IMR-90 (cell line): ENCODE data around the gene PTPRN2. TPM values are rescaled to one million over a fixed set of nuclear protein-coding genes. Genes with fewer than 3 reads are reported as not detected.

Experiments used
- ATAC-seq: fragments of 200-7000 bp; cut with Tn5 transposase; 2 replicates; pipeline ENCODE4 v1.9.1; 2020; ENCODE audit warnings: low read depth, mild to moderate bottlenecking, moderate library complexity
- BruUV-seq: library from RNA; stranded (reverse); fragments of 400-500 nt; replicated peaks from 2 replicates; lab custom pipeline; 2021; lab: Mats Ljungman, UMichigan
- CTCF ChIA-PET: fragments of 300-600 bp; formaldehyde crosslinking; extraction: SDS; loops from one replicate; lab custom pipeline; 2021; ENCODE audit warnings: antibody characterized with exemption; lab: Yijun Ruan, JAX
- POLR2A ChIA-PET: fragments of 300-600 bp; sonication (Branson Sonifier 250); formaldehyde crosslinking; loops from one replicate; lab custom pipeline; 2022; ENCODE audit warnings: antibody characterized with exemption; ENCODE audit not compliant: unreplicated experiment; lab: Charles Lee
- DNase-seq: peaks from one replicate; pipeline ENCODE4 v3.0.0; 2013
- H2AFZ ChIP-seq: replicated peaks from 2 replicates; pipeline ENCODE3; 2013; ENCODE audit warnings: low read length, mild to moderate bottlenecking; ENCODE audit not compliant: poor library complexity
- H2AK5ac ChIP-seq: 2 replicates; pipeline ENCODE4 v1.6.1; 2013; ENCODE audit warnings: low read depth, low read length, inconsistent platforms
- H2AK9ac ChIP-seq: replicated peaks from 2 replicates; pipeline ENCODE3; 2013; ENCODE audit warnings: mild to moderate bottlenecking, low read depth, low read length, moderate library complexity; ENCODE audit not compliant: poor library complexity
- H2BK120ac ChIP-seq: 2 replicates; pipeline ENCODE4 v1.6.1; 2013; ENCODE audit warnings: low read depth, low read length, inconsistent platforms
- H2BK15ac ChIP-seq: 3 replicates; pipeline ENCODE4 v1.6.1; 2013; ENCODE audit warnings: low read depth, low read length, inconsistent platforms
- H2BK20ac ChIP-seq: 2 replicates; pipeline ENCODE4 v1.6.1; 2013; ENCODE audit warnings: low read depth, mild to moderate bottlenecking, inconsistent platforms, low read length, moderate library complexity
- H2BK5ac ChIP-seq: 2 replicates; pipeline ENCODE4 v1.6.1; 2013; ENCODE audit warnings: mild to moderate bottlenecking, low read depth, low read length, inconsistent platforms; ENCODE audit not compliant: poor library complexity, severe bottlenecking
- H3K14ac ChIP-seq: replicated peaks from 2 replicates; pipeline ENCODE4 v1.6.1; 2013; ENCODE audit warnings: low read depth, low read length, inconsistent platforms
- H3K18ac ChIP-seq: 2 replicates; pipeline ENCODE4 v1.6.1; 2013; ENCODE audit warnings: low read depth, low read length, control low read depth
- H3K23ac ChIP-seq: 2 replicates; pipeline ENCODE4 v1.6.1; 2013; ENCODE audit warnings: low read depth, low read length, inconsistent platforms
- H3K27ac ChIP-seq: 2 replicates; pipeline ENCODE4 v1.5.1; 2013; ENCODE audit warnings: mild to moderate bottlenecking, control low read depth, low read length; ENCODE audit not compliant: insufficient read depth
- H3K27me3 ChIP-seq: 2 replicates; pipeline ENCODE4 v1.6.1; 2013; ENCODE audit warnings: low read length; ENCODE audit not compliant: control insufficient read depth, insufficient read depth
- H3K36me3 ChIP-seq: 2 replicates; pipeline ENCODE4 v1.6.1; 2013; ENCODE audit warnings: low read length, mixed read lengths; ENCODE audit not compliant: control insufficient read depth, insufficient read depth
- H3K4ac ChIP-seq: 2 replicates; pipeline ENCODE4 v1.6.1; 2013; ENCODE audit warnings: low read depth, low read length, inconsistent platforms
- H3K4me1 ChIP-seq: 2 replicates; pipeline ENCODE4 v1.6.1; 2013; ENCODE audit warnings: low read length, mixed read lengths; ENCODE audit not compliant: control insufficient read depth, insufficient read depth
- H3K4me2 ChIP-seq: 2 replicates; pipeline ENCODE4 v1.6.1; 2013; ENCODE audit warnings: low read depth, mild to moderate bottlenecking, control low read depth, low read length, moderate library complexity
- H3K4me3 ChIP-seq: 2 replicates; pipeline ENCODE4 v1.5.1; 2013; ENCODE audit warnings: low read depth, mild to moderate bottlenecking, control low read depth, low read length, moderate library complexity; ENCODE audit not compliant: insufficient read depth
- H3K56ac ChIP-seq: 2 replicates; pipeline ENCODE4 v1.6.1; 2013; ENCODE audit warnings: low read length, inconsistent platforms; ENCODE audit not compliant: insufficient read depth; ENCODE audit errors: extremely low read depth
- H3K79me1 ChIP-seq, 2 experiments: 2 replicates each; pipeline ENCODE4 v1.6.1; 2013; ENCODE audit warnings: low read length in 2 of 2, inconsistent platforms in 1 of 2, low read depth in 1 of 2
- H3K9ac ChIP-seq: 2 replicates; pipeline ENCODE4 v1.6.1; 2013; ENCODE audit warnings: low read depth, low read length, control low read depth
- H3K9me1 ChIP-seq: 2 replicates; pipeline ENCODE4 v1.6.1; 2013; ENCODE audit warnings: low read length, inconsistent platforms; ENCODE audit not compliant: insufficient read depth
- H3K9me3 ChIP-seq: 2 replicates; pipeline ENCODE4 v1.6.1; 2013; ENCODE audit warnings: low read length; ENCODE audit not compliant: control insufficient read depth, insufficient read depth
- H4K20me1 ChIP-seq: 2 replicates; pipeline ENCODE4 v1.6.1; 2013; ENCODE audit warnings: low read length, inconsistent platforms; ENCODE audit not compliant: insufficient read depth
- H4K5ac ChIP-seq: 2 replicates; pipeline ENCODE4 v1.6.1; 2013; ENCODE audit warnings: mild to moderate bottlenecking, low read depth, low read length, control low read depth
- H4K8ac ChIP-seq, 2 experiments: 2 replicates each; pipeline ENCODE4 v1.6.1; 2013; ENCODE audit warnings: low read depth in 2 of 2, low read length in 2 of 2, control low read depth in 1 of 2, inconsistent platforms in 1 of 2
- H4K91ac ChIP-seq: 2 replicates; pipeline ENCODE4 v1.6.1; 2013; ENCODE audit warnings: low read depth, low read length, inconsistent platforms; ENCODE audit not compliant: insufficient read depth
- BHLHE40 ChIP-seq: fragments of 150-350 bp; IDR thresholded peaks from 2 replicates; pipeline ENCODE4 v1.6.1; 2016; ENCODE audit warnings: mild to moderate bottlenecking, low read depth, low read length
- CEBPB ChIP-seq: IDR thresholded peaks from 2 replicates; pipeline ENCODE4 v1.6.1; 2012; ENCODE audit warnings: low read depth, low read length, improper control_type of control experiment
- FOS ChIP-seq: fragments of 150-350 bp; IDR thresholded peaks from 2 replicates; pipeline ENCODE4 v1.6.1; 2016; ENCODE audit warnings: low read depth, low read length
- MAZ ChIP-seq: IDR thresholded peaks from 2 replicates; pipeline ENCODE4 v1.6.1; 2012; ENCODE audit warnings: low read depth, mild to moderate bottlenecking, low read length, improper control_type of control experiment, moderate library complexity, borderline replicate concordance
- MXI1 ChIP-seq: IDR thresholded peaks from 2 replicates; pipeline ENCODE4 v1.6.1; 2012; ENCODE audit warnings: low read depth, mild to moderate bottlenecking, low read length, moderate library complexity, borderline replicate concordance
- RAD21 ChIP-seq: IDR thresholded peaks from 2 replicates; pipeline ENCODE4 v1.6.1; 2012; ENCODE audit warnings: low read length, improper control_type of control experiment
- RCOR1 ChIP-seq: IDR thresholded peaks from 2 replicates; pipeline ENCODE4 v1.6.1; 2012; ENCODE audit warnings: mild to moderate bottlenecking, low read length, improper control_type of control experiment; ENCODE audit not compliant: insufficient replicate concordance
- SMC3 ChIP-seq: fragments of 150-350 bp; IDR thresholded peaks from 2 replicates; pipeline ENCODE4 v1.6.1; 2016; ENCODE audit warnings: low read depth, mild to moderate bottlenecking, antibody characterized with exemption, low read length, moderate library complexity
- WGBS, 2 experiments: methylation state at CpG; one replicate each; pipeline versions ENCODE4 v1.1.5 to v1.1.7; 2013; ENCODE audit warnings: missing lambda C conversion rate in 2 of 2; ENCODE audit not compliant: insufficient read length in 1 of 2; ENCODE audit errors: extremely low coverage in 2 of 2; 5-methylcytosine and 5-hydroxymethylcytosine counted together
- dilution Hi-C: fragments of 300-500 bp; cut with HindIII; formaldehyde crosslinking; loops from one replicate; pipeline ENCODE4 v1.14.3; 2018; ENCODE audit warnings: low sequenced_read_pairs; ENCODE audit not compliant: unreplicated experiment
- in situ Hi-C: fragments of 300-500 bp; cut with MboI; formaldehyde crosslinking; loops from 3 replicates; pipeline ENCODE4 v1.14.3; 2019; ENCODE audit warnings: low sequenced_read_pairs, inconsistent platforms, mixed read lengths
- intact Hi-C: fragments of 100-400 bp; cut with micrococcal nuclease; formaldehyde crosslinking; loops from 2 replicates; pipeline ENCODE4 v1.10.0; 2022
- polyA plus RNA-seq, 3 experiments: library from polyadenylated mRNA; depleted of rRNA; stranded (reverse); fragments of >200 nt; gene quantifications; 2 replicates each; pipeline ENCODE4 v1.2.3, GENCODE V29; 2012; ENCODE audit warnings: low replicate concordance in 1 of 3
- total RNA-seq: library from RNA; depleted of rRNA; stranded (reverse); fragments of >200 nt; gene quantifications from 2 replicates; pipeline ENCODE4 v1.2.3, GENCODE V29; 2012
- TF ChIP-seq, protein P1 (sequence below): conservative IDR thresholded peaks from 2 replicates; pipeline ENCODE4 v1.5.1; 2012; ENCODE audit warnings: mild to moderate bottlenecking, low read depth, low read length, improper control_type of control experiment
- TF ChIP-seq, protein P2 (sequence below): fragments of 150-350 bp; IDR thresholded peaks from 2 replicates; pipeline ENCODE4 v1.6.1; 2016; ENCODE audit warnings: low read depth, mild to moderate bottlenecking, low read length, moderate library complexity, borderline replicate concordance

The PTPRN2 gene
- total and polyA plus RNA-seq, 2 of the 4 experiments (the other 2 are of a cell fraction): 0.03 TPM; not detected in 1

DNA sequence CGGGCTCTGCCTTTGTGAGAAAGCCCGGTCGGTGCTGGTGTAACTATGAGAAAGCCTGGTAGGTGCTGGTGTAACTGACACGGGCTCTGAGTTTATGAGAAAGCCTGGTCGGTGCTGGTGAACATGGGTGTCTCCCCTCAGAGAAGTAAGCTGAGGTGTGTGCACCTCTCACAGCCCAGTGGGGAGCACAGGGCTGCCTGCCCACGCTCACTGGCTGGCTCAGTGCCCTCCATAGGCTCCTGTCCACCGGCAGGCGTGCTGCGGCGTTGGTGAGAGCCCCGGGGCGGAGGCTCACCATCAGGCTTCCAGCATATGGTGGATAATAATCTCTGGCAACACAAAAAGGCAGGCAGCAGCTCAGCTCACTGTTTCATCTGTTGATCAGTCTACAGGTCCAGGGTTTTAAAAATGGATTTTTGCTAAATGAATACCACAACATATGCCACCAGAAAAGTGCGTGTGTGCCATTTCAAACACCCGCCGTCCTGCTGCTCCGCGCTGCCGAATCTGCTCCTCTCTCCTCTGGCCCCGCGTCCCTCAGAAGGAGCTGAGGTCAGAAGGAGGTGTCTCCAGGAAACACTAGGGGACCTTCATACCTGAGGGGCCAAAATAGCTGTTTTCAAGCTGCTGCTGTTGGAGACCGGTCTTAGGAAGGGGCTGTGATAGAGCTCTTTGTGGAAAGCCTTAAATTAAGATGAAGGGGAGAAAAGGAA is 885.2 kb downstream of the PTPRN2 start:
- ATAC-seq: no peak
- no peak overlapping the region for H4K91ac ChIP-seq
- H4K5ac ChIP-seq: no peak overlapping the region
- H2BK5ac ChIP-seq: no peak overlapping the region
- POLR2A ChIA-PET: no interaction called here
- no peaks in the 10 kb centered on the region for H3K27me3 ChIP-seq
- no peak overlapping the region for H2AK9ac ChIP-seq
- H3K4me1 ChIP-seq: no peaks in the 10 kb centered on the region
- no peaks in the 10 kb centered on the region for H3K9me1 ChIP-seq
- H2BK20ac ChIP-seq: no peak overlapping the region
- in situ Hi-C loops: no loop called here
- no peak for DNase-seq
- no peak overlapping the region for H3K9ac ChIP-seq
- no peaks in the 10 kb centered on the region for H3K79me1 ChIP-seq
- CTCF ChIA-PET: no interaction called here
- 50% methylated on average over 2 of the region's 21 CpGs; no CpG with 5 or more reads in 1 of the 2 experiments for WGBS, 2 experiments
- no peak overlapping the region for H3K56ac ChIP-seq
- H3K4me2 ChIP-seq: no peak overlapping the region
- no peak overlapping the region for H3K18ac ChIP-seq
- no peak overlapping the region for H2BK120ac ChIP-seq
- BruUV-seq: no TSS peak
- intact Hi-C loops: no loop called here
- peaks cover 31% of the 10 kb centered on the region for H3K9me3 ChIP-seq
- no peak overlapping the region for H3K14ac ChIP-seq
- no peak overlapping the region for H3K4ac ChIP-seq
- no peak overlapping the region for H3K27ac ChIP-seq
- H4K20me1 ChIP-seq: no peaks in the 10 kb centered on the region
- H3K23ac ChIP-seq: no peak overlapping the region
- H4K8ac ChIP-seq: no peak overlapping the region
- no peak overlapping the region for H2AFZ ChIP-seq
- dilution Hi-C loops: no loop called here
- TF ChIP-seq RAD21 (no peak), CEBPB (no peak), MXI1 (no peak), RCOR1 (no peak), MAZ (no peak), FOS (no peak), SMC3 (no peak), BHLHE40 (no peak)
- TF ChIP-seq, protein P1, sequence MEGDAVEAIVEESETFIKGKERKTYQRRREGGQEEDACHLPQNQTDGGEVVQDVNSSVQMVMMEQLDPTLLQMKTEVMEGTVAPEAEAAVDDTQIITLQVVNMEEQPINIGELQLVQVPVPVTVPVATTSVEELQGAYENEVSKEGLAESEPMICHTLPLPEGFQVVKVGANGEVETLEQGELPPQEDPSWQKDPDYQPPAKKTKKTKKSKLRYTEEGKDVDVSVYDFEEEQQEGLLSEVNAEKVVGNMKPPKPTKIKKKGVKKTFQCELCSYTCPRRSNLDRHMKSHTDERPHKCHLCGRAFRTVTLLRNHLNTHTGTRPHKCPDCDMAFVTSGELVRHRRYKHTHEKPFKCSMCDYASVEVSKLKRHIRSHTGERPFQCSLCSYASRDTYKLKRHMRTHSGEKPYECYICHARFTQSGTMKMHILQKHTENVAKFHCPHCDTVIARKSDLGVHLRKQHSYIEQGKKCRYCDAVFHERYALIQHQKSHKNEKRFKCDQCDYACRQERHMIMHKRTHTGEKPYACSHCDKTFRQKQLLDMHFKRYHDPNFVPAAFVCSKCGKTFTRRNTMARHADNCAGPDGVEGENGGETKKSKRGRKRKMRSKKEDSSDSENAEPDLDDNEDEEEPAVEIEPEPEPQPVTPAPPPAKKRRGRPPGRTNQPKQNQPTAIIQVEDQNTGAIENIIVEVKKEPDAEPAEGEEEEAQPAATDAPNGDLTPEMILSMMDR: no peak
- TF ChIP-seq, protein P2, sequence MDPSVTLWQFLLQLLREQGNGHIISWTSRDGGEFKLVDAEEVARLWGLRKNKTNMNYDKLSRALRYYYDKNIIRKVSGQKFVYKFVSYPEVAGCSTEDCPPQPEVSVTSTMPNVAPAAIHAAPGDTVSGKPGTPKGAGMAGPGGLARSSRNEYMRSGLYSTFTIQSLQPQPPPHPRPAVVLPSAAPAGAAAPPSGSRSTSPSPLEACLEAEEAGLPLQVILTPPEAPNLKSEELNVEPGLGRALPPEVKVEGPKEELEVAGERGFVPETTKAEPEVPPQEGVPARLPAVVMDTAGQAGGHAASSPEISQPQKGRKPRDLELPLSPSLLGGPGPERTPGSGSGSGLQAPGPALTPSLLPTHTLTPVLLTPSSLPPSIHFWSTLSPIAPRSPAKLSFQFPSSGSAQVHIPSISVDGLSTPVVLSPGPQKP: no peak
- no peak overlapping the region for H2AK5ac ChIP-seq
- H3K4me3 ChIP-seq: no peak overlapping the region
- H3K36me3 ChIP-seq: no peaks in the 10 kb centered on the region
- no peak overlapping the region for H2BK15ac ChIP-seq
